NCI-H128 (cell line): ENCODE data around the gene DCDC1.

ENCODE experiments used
- DNase-seq: peaks from one replicate; lab custom pipeline; 2025; ENCODE audit not compliant: unreplicated experiment; lab: John Stamatoyannopoulos, UW

DCDC1 gene

DNA sequence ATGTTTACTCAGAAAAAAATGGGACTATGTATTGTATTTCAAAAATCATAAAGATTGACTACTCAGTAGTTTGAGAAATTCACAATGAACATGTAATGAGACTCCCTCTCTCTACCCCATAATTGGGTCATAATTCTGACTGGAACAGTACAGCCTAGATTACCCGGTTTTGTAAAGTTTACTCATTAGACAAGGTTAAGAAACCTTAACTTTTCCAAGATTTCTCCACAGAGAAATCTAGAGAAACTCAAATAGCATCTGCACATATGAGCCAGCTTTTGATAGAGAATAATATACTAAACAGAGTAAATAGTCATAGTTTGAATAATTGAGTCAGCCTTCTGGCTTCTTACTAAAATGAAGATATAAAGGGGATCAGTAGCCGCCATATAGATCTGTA is 452.3 kb downstream of the DCDC1 start:
- no peak for DNase-seq

DNA sequence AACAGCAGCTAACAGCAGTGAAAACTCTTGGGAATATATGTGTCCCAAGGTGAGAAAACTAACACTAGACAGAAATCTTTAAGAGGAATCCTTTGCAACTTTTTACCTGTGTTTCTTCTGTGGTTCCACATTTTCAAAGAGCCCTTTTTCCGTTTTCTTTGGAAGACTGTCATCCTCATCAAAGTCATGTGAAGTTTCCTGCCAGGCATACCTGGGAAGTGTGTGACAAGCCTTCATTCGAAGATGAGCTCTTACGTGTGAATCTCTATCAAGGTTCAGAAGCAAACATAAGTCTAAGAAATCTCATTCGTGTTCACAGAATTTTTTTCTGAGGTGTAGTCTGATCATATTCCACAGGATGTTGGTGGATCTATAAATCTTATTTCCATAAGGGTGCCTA is 452.8 kb downstream of the DCDC1 start:
- DNase-seq = no peak

DNA sequence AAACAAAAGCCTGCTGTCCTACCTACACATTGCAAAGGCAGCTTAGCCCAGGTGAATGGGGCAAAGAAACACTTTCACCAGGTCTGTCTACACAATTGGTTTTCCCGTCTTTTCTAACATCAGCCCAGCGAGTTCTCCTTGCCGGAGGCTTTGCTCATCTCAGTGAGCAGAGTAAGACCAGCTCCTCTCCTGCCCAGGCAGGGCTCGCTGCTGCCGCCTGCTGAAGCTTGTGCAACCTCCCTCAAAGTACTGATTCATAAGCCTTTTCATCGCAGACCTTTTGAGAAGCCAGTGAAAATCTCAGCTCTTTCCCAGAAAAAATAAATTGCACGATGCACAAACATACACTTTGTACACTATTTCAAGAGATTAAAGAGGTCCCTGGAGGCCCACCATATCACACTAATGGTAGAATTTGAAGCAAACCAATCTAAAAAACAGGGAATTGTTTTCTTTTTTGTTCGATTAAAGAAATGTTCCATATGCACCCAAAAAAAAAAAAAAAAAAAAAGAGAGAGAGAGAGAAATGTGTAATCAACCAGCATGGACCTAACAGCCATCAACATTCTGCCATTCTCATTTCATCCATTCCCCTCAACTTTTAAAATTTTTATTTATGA is 455.3 kb downstream of the DCDC1 start:
- DNase-seq = no peak

DNA sequence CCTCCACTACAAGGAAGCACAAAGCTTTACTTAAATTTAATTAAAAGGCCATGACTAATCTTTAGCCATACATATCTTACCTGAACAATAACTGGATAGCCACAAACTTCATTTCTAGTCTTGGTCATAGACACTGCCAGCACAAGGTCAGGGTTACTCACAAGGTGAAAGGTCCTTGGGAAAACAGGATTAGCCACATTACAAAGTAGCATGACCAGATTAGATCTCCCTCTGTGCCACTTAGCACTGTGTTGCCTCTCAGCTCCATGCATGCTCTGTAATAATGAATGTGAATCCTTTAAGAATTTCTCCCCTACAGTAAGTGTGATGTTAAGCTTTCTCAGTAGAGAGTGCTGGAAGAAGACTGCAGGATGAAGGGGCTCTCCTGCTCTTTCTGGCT is 458.3 kb downstream of the DCDC1 start:
- DNase-seq = no peak

DNA sequence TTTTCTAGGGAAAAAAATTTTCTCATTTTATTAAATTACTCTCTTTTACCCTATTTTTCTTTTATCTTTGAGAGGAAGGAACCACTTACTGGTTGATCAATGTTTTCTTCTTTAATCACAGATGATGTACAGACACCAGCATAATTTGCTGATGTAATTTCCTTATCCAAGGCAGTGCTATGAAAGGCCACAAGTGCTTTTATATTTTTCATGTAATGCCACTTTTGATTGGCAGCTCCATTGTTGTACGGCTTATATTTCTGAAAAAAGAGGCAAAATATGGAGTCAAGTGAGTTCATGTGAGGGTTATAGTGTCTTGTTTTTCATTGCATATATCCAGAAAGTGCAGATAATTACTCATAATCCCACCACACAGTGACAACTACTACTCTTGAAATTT is 460.7 kb downstream of the DCDC1 start:
- no peak for DNase-seq

DNA sequence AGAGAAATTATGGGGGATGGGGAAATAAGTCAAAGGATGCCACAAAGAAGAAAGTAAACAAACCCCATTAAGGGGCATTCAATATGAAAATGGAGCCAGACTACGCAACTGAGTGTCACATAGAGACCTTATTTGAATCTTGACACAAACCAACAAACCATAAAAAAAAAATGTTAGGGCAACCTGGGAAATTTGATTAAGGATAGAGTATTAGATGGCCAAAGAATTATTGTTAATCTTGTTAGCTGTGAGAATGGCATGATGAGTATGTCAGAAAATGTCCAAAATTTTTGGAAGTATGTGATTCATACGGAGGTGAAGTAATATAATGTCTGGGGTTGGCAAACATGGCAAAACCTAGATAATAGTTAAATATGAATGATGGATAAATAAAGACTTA is 461.3 kb downstream of the DCDC1 start:
- DNase-seq = no peak

DNA sequence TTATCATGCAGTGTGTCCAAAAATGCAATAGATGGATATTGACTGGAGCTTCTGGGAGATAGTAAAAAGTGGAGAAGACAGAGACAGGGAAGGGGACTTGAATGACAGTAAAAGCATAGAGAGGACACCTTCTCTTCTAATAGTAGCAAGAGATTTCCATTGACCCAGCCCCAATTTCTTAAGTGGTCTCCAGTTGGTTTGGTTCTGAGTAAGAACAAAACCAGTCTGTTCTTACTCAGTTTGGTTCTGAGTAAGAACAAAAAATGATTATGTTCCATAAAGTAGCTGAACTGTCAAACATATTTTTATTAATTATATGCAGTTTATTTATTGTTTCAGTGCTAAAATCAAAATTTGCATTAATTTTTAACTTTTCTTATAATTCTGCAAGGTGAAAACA is 466.6 kb downstream of the DCDC1 start:
- no peak for DNase-seq

DNA sequence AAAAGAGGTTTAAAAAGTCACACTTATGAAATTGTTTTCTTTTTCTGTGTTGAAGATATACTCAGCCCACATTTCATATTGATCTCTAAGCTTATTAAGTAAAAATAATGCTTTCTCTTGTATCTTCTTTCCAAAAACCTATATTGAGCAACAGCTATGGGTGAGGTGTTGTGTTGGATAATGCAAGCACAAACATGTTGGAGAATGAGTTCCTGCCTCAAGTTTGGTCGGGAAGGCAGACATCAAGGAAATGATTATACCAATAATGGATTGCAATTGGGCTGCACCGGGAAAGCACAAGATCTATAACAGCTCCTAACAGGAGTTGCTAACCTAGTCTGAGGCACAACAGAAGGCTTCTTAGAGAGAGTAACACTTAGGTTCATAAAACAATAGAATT is 474.5 kb downstream of the DCDC1 start:
- DNase-seq = no peak

DNA sequence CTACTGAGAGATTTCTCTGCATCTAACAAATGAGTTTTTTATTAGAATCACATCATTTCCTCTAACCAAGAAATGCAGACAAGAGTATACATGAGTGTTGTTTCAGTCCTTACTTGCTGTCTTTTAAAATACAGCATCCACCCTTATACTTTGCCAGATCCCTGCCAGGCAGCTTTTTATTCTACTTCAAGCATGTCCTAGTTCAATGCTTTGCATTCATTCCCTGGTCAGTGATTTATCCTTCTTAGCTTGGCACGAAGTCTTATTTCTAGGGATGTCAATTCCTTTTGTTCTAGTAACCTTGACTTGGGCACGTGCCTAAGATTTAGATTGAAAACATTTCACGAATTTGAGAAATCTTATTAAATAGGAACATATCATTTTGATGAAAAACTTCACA is 476.2 kb downstream of the DCDC1 start:
- no peak for DNase-seq

DNA sequence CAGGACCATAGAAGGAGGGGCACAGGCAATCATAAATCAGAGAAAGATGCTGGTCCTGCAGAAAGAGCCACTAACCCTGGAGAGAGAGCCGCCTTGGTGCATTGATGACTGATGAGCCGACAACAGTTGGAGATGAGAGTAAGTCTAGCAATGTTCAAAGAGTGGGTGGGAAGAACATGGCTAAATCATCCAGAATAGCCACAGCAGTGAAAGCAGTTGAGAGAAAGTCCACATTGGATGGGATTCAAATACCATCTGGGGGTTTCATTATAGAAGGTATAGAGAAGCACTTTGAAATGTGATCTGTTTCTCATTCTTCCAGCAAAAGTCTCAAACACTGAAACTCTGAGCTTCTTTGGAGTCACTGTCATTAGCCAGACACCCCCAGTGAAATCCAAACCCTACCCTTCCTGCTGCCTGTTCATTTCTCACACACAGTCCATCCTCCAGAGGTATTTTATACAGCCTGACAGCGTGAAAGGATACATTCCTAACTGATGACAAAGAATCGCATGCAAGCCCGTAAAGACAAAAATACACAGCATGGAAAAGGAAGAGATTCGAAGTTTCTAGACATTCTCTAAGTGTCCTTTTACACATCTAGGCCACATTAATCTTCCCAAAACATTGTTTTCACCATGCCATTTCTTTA is 480.3 kb downstream of the DCDC1 start:
- DNase-seq = no peak

DNA sequence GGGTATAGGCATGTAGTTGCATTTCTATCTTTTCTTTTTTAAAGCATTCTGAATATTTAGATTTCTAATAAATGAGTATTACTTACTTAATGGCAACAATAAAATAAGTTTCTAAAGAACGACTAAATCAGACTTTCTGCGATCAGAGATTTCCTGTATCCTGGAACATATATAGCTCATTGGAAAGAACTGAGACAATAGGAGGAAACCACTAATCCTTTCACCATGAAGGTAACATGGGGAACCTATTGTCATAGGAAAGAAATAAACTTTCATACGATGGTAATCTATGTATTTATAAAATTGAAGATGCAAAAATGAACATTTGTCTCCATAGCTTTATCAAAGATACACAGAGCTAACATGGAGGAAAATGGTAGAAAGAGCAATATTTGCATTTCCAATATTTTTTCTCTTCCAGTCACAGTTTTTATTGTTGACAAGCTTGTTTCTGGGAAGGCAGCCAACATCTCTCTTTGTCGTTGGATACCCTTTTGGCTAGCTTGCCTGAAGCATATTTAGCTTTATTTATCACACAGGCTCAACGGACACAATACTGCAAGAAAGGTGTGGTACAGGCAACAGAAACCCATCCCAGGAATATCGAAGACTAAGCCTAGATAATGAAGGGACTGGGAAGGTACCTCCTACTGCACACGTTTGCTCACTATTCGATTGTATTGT is 490.1 kb downstream of the DCDC1 start:
- no peak for DNase-seq

DNA sequence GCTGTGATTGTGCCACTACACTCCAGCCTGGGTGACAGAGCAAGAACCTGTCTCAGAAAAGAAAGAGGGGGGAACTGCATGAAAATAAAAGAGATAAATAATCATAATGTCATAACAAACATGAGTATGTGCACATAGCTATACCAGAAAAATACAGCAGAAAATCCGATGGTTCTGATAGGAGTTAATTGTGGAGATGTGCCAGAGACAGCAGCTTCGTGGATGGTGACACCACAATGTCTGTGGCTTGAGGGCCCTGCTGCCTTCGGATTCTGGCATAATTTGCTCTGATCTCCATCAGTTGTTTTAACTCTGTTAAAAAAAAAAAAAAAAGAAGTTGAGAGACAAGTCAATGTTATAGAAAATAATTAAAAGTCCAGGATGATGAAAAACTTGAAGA is 491.1 kb downstream of the DCDC1 start:
- no peak for DNase-seq

DNA sequence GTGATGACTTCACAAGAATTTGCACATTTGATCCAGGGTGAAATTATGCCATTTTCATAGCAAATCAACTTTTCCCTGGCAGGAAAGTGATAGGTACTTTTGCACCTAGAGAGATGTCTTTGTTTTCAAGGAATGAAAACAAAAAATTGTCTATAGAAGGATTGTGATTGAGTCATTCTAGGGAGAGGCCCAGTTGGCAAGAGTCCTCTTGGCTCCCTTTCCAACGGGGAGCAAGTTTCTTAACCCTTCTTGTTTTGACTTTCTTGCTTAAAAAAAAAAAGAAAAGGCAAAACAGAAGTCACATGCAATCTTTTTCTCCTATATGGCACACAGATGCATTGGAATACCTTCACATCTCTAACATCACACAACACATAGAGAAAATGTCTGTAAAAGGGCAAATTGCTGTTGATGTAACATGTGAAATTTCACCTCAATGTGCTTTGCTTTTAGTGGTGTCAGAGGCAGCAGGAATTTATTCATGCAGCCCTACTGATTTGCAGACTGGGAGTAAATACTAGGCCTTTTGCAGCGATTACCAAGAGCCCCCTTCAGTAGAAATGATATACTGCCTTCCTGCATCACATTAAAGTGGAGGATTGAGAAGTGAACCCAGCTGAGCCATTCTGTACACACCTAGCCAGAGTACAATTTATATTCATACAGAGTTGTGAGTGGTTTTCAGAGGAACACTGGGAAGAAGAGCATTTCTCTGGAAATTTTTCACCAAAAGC is 492.7 kb downstream of the DCDC1 start:
- no peak for DNase-seq

DNA sequence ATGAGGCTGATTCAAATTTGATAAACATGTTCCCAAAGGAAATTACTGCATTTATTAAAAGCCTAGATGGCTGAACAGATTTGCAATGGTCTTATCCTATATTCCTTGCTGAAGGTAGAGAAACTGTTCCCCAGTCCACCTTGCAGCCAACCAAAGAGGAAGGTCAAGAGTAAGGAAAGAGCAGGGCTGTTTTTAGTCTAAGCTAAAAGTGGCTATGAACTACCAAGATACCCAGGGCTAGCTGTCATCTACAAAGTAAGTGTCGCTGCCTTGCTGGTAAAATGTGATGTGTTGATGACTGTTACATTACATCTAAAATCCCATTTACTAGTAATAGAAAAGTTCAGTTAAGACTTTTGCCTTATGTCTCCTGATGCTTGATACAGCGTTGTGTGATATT is 493.3 kb downstream of the DCDC1 start:
- no peak for DNase-seq

DNA sequence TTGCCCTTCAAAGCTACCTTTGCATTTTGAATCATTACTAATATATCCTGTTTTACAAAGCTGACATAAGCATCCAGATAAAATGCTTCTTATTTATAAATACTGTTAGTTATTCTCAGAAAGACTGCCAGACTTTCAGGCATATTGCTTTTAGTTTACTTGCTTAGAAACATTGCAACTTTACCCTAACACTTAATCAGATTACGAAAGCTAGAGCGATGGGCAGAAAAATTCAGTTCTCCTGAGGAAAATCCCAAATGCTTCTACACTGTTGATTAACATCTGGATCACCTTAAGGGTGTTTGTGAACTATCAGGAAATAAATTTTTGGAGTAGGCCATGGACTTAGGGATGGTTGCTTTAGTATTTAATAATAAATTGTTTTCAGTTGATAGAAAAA is 493.7 kb downstream of the DCDC1 start:
- DNase-seq = no peak

DNA sequence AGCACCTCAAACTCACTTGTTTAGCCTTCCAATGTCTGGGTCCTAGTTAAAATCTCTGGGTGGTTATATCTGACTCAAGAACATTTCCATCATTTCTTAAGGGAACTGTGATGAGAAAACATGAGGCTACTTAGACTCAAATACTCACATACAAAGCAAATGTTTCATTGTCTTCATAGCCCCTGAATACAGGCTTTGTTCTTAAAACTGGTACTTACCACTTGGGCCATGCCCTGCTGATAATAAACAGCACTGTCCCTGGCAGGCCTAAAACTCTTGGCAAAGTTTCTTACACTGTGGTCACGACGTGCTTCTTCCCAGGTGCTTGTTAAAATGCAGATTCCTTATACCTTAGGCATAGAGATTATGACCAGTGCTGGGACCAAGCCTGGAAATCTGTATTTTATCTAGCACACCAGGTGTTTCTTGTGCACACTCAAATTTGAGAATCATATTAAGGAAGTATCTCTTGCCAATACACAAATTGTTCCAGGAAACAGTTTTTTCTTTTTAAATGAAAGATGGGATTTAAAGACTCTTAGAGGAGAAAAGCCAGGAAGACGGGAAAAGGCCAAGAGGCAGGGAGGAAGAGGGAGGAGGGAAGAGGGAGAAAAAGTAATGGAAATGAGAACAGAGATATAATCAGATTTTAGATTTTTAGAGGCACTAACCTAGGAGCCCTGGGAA is 495.5 kb downstream of the DCDC1 start:
- DNase-seq = no peak

DNA sequence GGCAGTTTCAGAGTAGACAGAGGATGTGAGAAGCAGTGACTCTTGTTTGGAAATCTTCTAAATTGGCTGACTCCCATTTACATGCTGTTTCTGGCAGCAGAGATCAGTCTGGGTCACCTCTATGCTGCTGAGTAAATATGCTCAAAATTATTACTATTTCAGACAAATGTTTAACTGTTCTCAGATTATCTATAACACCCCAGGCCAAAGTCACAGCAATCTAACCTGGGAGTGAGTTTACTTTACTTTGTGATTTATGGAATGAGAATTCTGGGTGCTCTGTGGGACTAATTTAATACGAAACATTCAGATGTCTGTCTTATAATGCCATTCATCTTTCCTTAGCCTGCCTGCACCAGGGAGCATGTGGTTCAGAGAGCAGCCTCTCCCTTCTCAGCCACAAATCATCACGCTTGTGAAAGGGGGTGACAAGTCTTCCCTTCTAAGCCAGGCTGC is 500.9 kb downstream of the DCDC1 start:
- no peak for DNase-seq

DNA sequence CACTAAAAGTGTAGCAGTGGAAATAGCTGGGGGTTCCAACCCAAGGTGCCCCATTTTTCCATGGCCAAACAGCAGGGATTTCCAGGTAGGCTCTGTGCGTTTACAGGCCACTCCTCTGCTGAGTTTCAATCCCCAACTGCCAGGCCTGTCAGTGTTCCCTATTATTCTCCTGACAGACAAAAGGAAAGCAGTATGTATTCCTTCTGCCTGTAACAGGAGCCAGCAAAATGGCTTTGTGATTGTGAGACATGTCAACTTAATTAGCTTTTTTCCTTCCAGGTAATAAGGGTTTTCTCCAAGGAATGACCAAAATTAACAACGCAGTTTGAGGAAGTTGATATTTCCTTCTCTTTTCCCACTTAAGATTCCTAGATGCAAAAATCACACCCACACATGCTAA is 506.3 kb downstream of the DCDC1 start:
- no peak for DNase-seq

DNA sequence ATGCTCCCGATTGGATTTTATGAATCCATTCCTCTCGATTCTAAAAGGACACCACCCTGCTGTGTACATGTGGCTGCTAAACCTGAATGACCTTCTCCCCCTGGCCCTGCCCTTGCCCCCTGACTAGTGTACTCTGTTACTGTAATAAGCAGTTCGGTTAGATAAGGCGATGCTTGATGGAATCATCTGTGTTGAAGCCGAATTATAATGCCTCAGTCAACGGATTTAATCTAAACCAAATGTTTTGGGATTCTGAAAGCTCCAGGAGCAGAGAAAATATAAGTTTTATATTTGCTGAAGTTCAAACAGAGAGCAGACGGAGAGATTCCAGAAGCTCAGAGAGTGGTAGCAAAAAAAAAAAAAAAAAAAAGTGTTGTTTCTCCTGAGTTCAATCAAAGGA is 508.0 kb downstream of the DCDC1 start:
- no peak for DNase-seq

DNA sequence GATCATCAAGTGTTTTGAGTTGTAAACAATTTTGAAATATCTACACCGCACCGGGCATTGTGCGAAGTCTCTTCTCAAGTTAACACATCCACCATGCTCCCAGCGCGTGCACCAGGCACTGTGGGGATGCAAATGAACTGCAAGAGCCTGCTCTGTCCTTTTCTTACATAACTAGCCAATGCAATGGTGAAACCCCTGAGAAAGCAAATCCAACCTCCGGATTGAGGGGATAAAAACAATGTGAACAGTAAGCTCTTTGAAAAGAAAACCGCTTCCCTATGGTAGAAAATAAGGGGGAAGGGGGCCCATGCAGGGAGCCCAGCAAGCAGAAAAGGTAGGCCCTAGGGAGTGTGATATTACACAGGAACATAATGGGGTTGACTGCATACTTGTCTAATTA is 508.5 kb downstream of the DCDC1 start:
- no peak for DNase-seq

DNA sequence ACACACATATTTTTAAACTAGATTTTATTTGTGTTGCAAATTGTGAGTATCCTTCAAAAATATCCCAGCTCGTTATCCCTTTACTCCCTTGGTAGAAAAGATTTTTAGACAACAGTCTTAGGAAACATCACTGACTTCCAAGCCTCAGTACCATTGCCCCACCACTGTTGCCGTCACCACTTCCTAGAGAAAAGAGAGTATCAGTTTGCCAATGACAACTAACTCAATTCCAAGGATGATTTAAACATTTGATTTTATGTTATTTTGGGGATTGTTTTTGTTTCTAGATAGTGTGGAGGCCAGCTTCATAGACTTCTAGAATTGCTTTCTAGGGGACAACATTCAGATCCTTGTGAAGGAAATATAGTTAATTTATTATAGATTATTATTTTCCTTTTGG is 509.4 kb downstream of the DCDC1 start:
- DNase-seq = no peak
